Medulla oblongata (tissue), 1 donor: ENCODE measurements around the gene RNF123.

ENCODE experiments used
- DNase-seq: peaks from one replicate; pipeline ENCODE4 v3.0.0-alpha.2; 2015; ENCODE audit errors: extremely low spot score

Gene RNF123

GRCh38 chr3:49658711-49659110 lies 30.6 kb upstream of the RNF123 start:
- DNase-seq = peak; percentile 23

GRCh38 chr3:49659756-49660155 lies 29.6 kb upstream of the RNF123 start:
- no peak for DNase-seq

- DNase-seq = no peak
Measured at GRCh38 chr3:49661281-49661680, 28.1 kb upstream of the RNF123 start.

GRCh38 chr3:49662021-49662420 lies 27.3 kb upstream of the RNF123 start:
- DNase-seq = no peak

- no peak for DNase-seq
Measured at GRCh38 chr3:49662720-49663413, 26.5 kb upstream of the RNF123 start.

GRCh38 chr3:49663831-49664230 lies 25.5 kb upstream of the RNF123 start:
- no peak for DNase-seq

GRCh38 chr3:49664300-49664699 lies 25.1 kb upstream of the RNF123 start:
- DNase-seq = no peak

GRCh38 chr3:49665822-49666519 lies 23.4 kb upstream of the RNF123 start:
- DNase-seq = no peak

GRCh38 chr3:49666592-49666991 lies 22.8 kb upstream of the RNF123 start:
- peak; percentile 15 for DNase-seq

GRCh38 chr3:49667701-49668413 lies 21.5 kb upstream of the RNF123 start:
- DNase-seq = no peak

GRCh38 chr3:49668414-49668797 lies 21.0 kb upstream of the RNF123 start:
- no peak for DNase-seq

GRCh38 chr3:49668861-49669260 lies 20.5 kb upstream of the RNF123 start:
- DNase-seq = no peak

GRCh38 chr3:49669352-49669751 lies 20.0 kb upstream of the RNF123 start:
- DNase-seq = no peak

GRCh38 chr3:49670940-49671290 lies 18.4 kb upstream of the RNF123 start:
- no peak for DNase-seq

- DNase-seq = peak; percentile 70
Measured at GRCh38 chr3:49671291-49672288, 17.8 kb upstream of the RNF123 start.

- DNase-seq = no peak
Measured at GRCh38 chr3:49673121-49673714, 16.1 kb upstream of the RNF123 start.

GRCh38 chr3:49673715-49674496 lies 15.5 kb upstream of the RNF123 start, which contains the start of gene APEH:
APEH (plus strand) TSS chr3:49674351; CDS start chr3:49674402, 51 bp downstream.
- peak; percentile 96 for DNase-seq

- no peak for DNase-seq
Measured at GRCh38 chr3:49674497-49674983, 14.8 kb upstream of the RNF123 start.

GRCh38 chr3:49675912-49676311 lies 13.4 kb upstream of the RNF123 start:
- DNase-seq = no peak
